NCI-H1417 treated with DMSO at 0.1 percent for 48 hours (cell line): ENCODE measurements around the gene TBC1D14.
"Not testable (repeated sequence)": the region's sequence is repeated elsewhere in the genome, so short reads cannot be mapped to it uniquely, and the experiment has no call there.

Source experiments
- DNase-seq: peaks from one replicate; lab custom pipeline; 2025; lab: John Stamatoyannopoulos, UW

TBC1D14 gene

DNA sequence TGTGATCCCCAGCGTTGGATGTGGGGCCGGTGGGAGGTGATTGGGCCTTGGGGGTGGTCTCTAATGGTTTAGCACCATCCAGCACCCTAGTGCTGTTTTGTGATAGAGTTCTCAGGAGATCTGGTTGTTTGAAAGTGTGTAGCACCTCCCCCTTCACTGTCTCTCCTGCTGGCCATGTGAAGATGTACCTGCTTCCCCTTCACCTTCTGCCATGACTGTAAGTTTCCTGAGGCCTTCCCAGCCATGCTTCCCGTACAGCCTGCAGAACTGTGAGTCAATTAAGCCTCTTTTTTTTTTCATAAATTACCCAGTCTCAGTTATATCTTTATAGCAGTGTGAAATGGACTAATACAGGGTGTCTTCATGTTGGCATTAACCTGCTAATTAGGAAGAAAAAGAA lies 19.3 kb upstream of the TBC1D14 start:
- DNase-seq, result no peak

GRCh38 chr4:6890971-6891370 lies 18.7 kb upstream of the TBC1D14 start:
- not testable (repeated sequence) for DNase-seq

DNA sequence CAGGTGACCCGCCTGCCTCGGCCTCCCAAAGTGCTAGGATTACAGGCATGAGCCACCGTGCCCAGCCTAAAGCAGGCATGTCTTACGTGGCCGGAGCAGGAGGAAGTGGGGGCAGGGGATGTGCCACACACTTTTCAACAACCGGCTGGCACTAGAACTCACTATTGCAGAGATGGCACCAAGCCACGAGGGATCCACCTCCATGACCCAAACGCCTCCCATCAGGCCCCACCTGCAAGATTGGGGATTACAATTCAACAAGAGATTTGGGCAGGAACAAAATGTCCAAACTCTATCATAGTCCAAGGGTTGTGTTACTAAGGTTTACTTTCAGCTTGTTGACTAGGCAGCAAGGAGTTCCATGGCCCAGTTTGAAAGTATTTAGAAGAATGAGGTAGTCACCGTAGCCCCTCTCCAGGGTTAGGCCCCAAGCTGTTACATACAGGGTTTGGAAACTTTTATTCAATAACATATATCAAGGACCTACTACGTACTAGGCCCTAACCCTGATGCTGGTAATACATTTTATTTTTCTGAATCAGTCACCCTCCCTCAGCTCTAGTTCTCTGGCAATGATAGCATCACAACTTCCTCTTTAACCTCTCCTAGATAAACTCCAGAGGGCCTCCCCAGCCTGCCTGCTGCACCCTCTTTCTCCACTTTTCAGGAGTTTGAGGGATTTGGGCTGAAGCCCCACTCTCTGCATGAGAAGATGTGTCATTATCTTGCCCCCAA lies 18.0 kb upstream of the TBC1D14 start:
- DNase-seq, result no peak

DNA sequence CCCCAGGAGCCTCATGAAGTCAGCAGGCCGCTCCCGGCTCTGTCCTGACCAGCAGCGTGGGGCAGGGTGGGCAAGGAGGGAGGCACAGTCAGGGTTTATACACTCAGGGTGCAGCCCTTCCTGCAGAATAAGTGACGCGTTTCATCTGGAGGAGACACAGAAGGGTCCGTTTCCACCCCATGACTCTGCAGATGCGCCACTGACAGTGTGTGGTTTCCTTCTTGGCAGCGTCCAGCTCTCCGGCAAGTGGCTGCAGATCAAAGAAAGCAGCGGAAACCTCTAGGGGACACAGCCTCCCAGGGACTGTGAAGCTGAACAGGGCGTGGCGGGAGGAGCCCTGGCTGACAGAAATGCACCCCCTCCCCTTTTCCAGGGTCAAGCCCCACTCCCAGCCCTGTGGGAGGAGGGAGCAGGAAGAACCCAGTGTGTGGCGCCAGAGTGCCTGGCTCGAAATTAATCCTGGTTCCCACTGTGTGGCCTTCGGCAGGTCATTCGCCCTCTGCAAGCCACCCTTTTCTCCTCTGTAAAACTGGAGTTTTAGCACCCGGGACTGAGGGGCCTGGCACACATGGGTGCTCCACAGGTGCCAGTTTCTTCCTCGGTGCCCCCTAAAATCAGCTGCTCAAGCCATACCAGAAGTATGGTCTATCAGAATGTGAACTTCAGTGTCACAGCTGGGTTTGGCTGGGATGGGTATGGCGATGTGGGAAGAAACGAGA lies 17.3 kb upstream of the TBC1D14 start:
- no peak for DNase-seq

- no peak for DNase-seq
Observed at GRCh38 chr4:6892909-6893202, 16.8 kb upstream of the TBC1D14 start.

DNA sequence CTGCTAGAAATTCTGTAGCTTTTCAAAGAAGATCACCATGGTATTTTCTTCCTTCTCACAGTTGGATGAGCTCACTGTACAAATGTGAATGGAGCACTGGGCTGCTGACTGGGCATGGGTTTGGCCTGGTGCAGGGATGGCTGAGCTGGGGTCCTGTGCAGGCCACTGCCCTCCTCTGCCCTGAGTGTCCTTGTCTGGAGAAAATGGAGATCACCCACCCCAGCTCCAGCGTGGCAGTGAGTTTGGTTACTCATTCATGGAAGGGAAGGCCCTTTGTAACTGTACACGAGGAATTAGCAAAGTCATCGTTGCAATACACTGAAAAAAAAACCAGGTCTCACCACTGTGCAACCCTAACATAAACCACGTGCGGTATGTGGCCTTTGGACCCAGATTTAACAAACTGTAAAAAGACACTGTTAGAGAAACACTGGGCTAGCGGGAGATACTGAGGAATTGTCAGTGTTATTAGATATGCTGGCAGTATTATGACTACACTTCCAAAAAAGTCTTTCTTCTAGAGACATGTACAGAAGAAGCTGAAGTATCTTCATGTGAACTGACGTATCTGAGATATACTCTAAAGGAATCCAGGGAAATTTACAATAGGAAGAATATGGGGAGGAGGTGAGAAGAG lies 16.1 kb upstream of the TBC1D14 start:
- DNase-seq, result no peak

DNA sequence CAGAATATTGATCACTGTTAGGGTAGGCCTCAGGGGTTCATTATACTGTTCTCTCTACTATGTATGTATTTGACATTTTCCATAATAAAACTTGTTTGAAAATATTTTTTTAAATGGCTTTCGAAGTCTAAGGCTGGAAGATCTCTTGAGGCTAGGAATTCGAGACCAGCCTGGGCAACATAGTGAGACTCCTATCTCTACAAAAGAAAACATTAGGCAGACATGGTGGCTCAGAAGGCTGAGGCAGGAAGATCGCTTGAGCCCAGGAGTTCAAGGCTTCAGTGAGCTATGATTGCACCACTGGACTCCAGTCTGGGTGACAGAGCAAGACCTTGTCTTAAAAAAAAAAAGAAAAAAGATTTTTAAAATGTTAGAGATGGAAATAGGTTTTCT lies 15.5 kb upstream of the TBC1D14 start:
- DNase-seq, result no peak

GRCh38 chr4:6894528-6895498 lies 14.8 kb upstream of the TBC1D14 start:
- no peak for DNase-seq

DNA sequence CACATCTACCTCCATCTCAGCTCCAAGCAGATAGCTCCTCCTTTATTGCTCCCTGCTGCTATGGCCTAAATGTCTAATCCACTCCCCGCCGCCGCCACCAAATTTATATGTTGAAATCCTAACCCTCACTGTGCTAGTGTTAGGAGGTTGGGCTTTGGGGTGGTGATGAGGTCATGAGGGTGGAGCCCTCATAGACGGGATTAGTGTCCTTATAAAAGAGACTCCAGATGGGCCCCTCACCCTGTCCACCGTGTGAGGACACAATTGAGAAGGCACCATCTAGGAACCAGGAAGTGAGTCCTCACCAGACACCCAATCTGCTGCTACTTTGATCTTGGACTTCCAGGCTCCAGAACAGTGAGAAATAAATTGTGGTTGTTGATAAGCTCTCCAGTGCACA lies 13.6 kb upstream of the TBC1D14 start:
- DNase-seq, result no peak

GRCh38 chr4:6898763-6899162 lies 10.9 kb upstream of the TBC1D14 start:
- no peak for DNase-seq

DNA sequence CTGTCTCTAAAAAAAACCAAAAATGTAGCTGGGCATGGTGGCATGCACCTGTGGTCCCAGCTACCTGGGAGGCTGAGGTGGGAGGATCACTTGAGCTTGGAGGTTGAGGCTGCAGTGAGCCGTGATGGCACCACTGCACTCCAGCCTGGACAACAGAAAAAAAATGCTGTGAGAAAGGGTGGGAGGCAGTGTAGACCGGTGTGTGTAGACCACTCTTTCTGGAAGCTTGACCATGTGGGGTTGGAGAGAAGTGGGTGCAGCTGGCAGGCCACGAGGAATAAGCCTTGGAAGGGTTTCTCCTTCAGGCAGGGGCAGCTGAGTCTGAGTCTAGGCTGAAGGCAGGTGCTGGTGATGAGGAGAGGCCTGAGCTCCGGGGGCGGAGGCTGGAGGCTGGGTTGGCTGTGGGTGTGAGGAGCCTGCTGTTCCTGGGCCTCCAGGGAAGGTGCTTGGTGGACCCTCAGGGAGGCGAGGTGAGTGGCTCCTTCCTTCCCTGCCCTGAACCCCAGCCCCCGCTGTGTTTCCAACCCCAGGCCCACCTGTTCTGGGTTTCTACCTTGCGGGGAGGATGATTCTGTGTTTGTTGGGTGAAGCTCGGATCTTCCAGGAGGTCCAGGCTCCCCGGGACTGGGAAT lies 9.3 kb upstream of the TBC1D14 start:
- no peak for DNase-seq

DNA sequence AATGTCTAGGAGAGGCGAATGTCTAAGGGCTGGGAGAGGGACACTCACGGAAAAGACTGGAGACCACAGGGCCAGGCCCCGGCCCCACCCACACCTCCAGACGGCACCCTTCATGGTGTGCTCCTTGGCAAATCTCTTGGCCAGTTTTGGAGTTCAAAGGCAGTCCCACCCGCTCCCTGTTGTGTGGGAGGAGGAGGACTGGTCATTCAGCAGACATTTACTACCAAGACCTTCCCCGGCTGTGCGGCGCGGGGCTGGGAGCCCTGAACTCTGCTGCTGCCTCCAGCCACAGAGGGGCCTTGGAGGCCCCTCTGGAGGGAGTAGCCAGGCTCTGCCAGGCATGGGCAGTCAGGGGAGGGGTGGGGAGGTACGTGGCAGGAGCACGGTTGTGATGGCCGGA lies 8.7 kb upstream of the TBC1D14 start:
- DNase-seq, result no peak

- no peak for DNase-seq
Observed at GRCh38 chr4:6901669-6902317, 7.8 kb upstream of the TBC1D14 start.

DNA sequence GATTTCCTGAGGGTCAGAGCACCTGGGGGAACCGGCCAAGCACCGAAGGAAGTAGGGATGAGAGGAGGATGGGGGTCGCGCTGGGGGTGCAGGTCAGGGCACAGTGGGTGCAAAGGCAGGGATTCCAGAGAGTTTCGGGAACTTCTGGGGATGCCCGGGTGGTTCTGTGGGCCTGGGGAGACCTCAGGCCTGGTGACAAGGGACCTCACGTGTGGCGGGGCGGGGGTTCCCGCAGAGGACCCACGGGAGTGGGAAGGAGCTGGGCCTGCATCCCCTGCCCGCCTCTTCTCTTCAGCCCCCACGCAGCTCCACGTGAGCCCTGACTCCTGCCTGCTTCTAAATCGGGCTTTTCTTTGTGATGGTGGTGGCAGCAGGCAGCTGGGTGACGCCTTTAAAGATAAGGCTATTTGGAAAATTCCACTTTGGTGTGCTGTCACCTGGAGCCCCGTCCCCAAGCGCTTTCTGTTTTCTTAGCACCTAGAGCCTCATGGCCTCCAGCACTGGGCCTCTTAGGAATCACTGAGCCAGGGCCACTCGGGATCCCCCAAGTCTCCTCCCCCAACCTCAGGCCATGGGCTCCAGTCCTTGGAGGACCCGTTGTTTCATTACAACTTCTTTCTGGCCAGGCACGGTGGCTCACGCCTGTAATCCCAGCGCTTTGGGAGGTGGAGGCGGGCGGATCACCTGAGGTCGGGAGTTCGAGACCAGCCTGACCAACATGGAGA lies 7.1 kb upstream of the TBC1D14 start:
- no peak for DNase-seq

DNA sequence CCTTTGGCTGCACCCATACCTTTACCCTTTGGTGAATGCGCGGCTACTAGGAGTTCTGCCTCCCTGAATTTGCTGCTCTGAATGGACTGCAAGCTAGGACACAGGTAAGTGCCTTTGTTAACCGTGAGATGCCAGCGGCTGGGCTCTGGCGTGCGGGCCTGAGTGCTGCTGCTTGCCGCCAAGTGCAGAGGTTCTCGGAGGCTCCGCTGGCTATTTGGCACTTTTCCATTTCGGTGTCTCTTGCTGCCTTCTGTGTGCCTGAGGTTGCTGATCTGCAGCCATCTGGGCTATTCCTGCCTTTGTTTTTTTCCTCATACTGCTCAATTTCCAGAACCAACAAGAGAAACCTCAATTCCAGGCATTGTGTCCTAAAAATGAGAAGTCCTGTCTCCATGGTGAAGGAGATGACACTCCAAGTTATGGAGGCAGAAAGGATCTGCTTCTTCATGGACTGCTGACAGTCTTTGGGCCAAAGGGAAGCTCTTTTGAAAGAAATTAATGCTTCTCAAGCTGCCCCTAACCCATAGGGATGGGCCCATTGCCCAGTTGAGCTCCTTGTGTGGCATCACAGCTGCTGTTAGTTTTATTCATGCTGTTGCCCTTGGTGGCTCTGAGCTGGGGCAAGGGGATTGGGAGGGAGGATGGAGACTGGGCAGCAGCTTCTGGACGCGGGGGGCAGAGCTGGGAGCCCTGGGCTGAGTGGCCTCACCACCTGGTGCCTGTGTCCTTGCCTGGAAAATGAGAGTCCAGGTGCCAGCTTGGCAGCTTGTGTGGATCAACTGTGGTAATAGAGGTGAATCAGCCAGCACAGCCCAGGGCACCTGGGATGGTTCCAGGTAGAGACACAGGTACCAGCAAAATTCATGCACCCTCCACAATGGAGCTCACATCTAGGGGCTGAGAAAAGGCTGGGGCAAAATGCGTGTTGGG lies 3.8 kb upstream of the TBC1D14 start:
- DNase-seq, result no peak

GRCh38 chr4:6906486-6906885 lies 3.1 kb upstream of the TBC1D14 start:
- DNase-seq, result not testable (repeated sequence)

GRCh38 chr4:6907658-6908191 lies 1.9 kb upstream of the TBC1D14 start:
- no peak for DNase-seq

DNA sequence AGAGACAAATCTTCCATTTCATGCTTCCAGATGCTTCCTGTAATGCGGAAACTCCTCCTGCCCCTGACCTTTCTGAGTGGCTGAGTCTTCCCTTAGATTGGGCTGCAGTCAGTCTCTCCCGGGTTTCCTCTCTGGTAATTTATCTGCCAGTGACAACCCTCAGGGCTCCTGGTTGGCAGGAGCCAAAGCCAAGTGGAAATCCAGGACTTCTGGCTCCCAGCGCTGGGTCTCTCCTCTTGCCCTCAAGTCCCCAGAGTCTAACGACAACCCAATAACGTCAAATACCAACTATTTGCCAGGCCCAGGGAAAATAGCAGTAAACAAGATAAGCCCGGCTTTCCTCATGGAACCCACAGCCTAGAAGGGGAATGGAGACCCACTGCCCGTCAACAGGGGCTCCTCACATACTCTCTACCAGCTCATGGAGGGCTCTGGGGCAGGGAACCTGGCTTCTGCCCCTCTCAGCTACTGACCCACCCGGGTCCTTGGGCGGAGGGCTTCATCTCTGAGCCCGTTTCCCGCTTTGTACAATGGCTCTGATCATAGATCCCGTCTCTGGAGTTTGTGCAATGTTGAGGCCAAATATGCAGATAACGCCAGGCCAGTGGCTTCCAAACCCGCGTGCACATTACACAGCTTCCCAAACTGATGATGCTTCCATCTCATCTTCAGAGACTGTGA lies 1.1 kb upstream of the TBC1D14 start:
- no peak for DNase-seq

- DNase-seq, result no peak
Observed at GRCh38 chr4:6909970-6910339, 329 bp downstream of the TBC1D14 start.
